Activated T-cell treated with anti-CD3 and anti-CD28 coated beads for 48 hours (primary cell): Measurements from ENCODE around the gene SAP30L.

Experiments used
- DNase-seq: peaks from one replicate; pipeline ENCODE4 v3.0.0-alpha.2; 2020; ENCODE audit warnings: low read depth

SAP30L gene

GRCh38 chr5:154466147-154466546 lies 20.4 kb downstream of the SAP30L start:
- no peak for DNase-seq

- no peak for DNase-seq
Observed at GRCh38 chr5:154466671-154467070, 20.9 kb downstream of the SAP30L start.

GRCh38 chr5:154467655-154468354 lies 22.0 kb downstream of the SAP30L start:
- DNase-seq = peak; percentile 73

- DNase-seq = no peak
Observed at GRCh38 chr5:154470137-154470536, 24.3 kb downstream of the SAP30L start.

- DNase-seq = no peak
Observed at GRCh38 chr5:154470947-154471870, 25.4 kb downstream of the SAP30L start.

GRCh38 chr5:154472871-154473580 lies 27.2 kb downstream of the SAP30L start:
- DNase-seq = no peak

- no peak for DNase-seq
Observed at GRCh38 chr5:154473581-154474283, 27.9 kb downstream of the SAP30L start.

GRCh38 chr5:154474396-154475334 lies 28.9 kb downstream of the SAP30L start:
- DNase-seq = no peak

- DNase-seq = no peak
Observed at GRCh38 chr5:154475591-154476353, 30.0 kb downstream of the SAP30L start.

- DNase-seq = no peak
Observed at GRCh38 chr5:154476354-154477205, 30.8 kb downstream of the SAP30L start.

- no peak for DNase-seq
Observed at GRCh38 chr5:154477382-154478223, 31.8 kb downstream of the SAP30L start.

GRCh38 chr5:154478224-154478565 lies 32.4 kb downstream of the SAP30L start, which contains the start of gene HAND1:
Gene HAND1, minus strand, starts transcription at chr5:154478227. Its CDS starts 219 bp downstream, at chr5:154478008.
- no peak for DNase-seq

- DNase-seq = no peak
Observed at GRCh38 chr5:154478752-154479159, 33.0 kb downstream of the SAP30L start.

GRCh38 chr5:154479160-154479943 lies 33.6 kb downstream of the SAP30L start:
- no peak for DNase-seq

- DNase-seq = no peak
Observed at GRCh38 chr5:154479944-154480750, 34.4 kb downstream of the SAP30L start.

- DNase-seq = no peak
Observed at GRCh38 chr5:154480847-154481246, 35.0 kb downstream of the SAP30L start.
